Epithelial cell of proximal tubule (primary cell): ENCODE data around the gene UGT1A5. TPM values are rescaled to one million over a fixed set of nuclear protein-coding genes. Genes with fewer than 3 reads are reported as not detected.

Experiments used
- DNase-seq: peaks from one replicate; pipeline ENCODE4 v3.0.0-alpha.2; 2011; ENCODE audit warnings: low read depth
- H3K4me3 ChIP-seq: 2 replicates; pipeline ENCODE4 v1.5.1; 2011; ENCODE audit warnings: low read depth, mild to moderate bottlenecking, low read length
- total RNA-seq: library from RNA; depleted of rRNA; stranded (reverse); fragments of >200 nt; gene quantifications from 2 replicates; pipeline ENCODE4 v1.2.3, GENCODE V29; 2015
- TF ChIP-seq, protein P1 (sequence below): conservative IDR thresholded peaks from 2 replicates; pipeline ENCODE4 v1.5.1; 2012; ENCODE audit warnings: low read depth, mild to moderate bottlenecking, low read length

UGT1A5 gene
- total RNA-seq, 1 donor from 2014 or later, result not detected

DNA sequence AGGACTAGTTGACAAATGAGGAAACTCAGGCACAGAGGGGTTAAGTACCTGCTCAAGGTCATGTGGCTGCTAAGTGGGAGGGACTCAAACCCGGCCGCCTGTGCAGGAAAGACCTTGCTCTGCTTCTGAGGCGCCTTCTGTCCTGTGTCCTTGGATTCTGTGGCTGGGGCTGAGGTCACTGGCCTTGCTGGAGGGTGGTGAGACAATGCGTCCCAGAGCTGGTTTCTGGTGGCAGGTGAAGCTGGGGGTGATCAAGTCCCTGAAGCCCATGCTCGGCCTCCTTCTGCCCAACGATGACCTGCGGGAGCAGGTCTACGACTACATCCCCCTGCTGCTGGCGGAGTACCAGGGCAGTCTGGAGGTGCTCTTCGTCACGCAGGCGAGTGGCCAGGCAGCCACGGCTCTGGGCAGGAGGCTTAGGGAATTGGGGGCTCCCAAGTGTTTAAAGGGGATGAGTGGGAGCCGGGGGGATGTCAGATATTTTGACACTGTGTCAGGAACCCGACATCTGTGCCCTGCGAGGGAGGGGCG, 81.5 kb downstream of the UGT1A5 start:
- TF ChIP-seq, protein P1, sequence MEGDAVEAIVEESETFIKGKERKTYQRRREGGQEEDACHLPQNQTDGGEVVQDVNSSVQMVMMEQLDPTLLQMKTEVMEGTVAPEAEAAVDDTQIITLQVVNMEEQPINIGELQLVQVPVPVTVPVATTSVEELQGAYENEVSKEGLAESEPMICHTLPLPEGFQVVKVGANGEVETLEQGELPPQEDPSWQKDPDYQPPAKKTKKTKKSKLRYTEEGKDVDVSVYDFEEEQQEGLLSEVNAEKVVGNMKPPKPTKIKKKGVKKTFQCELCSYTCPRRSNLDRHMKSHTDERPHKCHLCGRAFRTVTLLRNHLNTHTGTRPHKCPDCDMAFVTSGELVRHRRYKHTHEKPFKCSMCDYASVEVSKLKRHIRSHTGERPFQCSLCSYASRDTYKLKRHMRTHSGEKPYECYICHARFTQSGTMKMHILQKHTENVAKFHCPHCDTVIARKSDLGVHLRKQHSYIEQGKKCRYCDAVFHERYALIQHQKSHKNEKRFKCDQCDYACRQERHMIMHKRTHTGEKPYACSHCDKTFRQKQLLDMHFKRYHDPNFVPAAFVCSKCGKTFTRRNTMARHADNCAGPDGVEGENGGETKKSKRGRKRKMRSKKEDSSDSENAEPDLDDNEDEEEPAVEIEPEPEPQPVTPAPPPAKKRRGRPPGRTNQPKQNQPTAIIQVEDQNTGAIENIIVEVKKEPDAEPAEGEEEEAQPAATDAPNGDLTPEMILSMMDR, result no peak
- H3K4me3 ChIP-seq, result no peak overlapping the region
- DNase-seq, result no peak

DNA sequence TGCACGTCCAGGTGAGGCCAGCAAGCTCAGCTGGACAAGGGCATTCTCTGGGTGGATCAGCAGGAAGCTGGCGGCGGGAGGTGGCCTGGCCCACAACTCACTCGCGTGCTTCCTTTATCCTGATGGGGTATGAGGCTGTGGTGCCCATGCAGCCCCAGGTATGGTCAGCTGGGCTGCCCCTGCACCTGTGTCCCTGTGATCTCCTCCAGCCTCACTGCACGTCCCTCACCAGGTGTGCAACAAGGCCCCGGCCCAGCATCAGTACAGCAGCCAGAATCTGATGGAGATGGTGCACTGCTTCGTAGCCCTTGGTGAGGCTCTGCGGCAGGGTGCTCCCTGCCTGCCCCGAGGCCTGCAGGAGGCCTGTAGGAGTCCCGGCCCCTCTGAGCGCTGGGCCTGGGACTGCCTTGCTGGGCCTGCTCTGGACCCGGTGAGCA, 83.0 kb downstream of the UGT1A5 start:
- DNase-seq, result no peak
- TF ChIP-seq, protein P1, result no peak
- no peak overlapping the region for H3K4me3 ChIP-seq

DNA sequence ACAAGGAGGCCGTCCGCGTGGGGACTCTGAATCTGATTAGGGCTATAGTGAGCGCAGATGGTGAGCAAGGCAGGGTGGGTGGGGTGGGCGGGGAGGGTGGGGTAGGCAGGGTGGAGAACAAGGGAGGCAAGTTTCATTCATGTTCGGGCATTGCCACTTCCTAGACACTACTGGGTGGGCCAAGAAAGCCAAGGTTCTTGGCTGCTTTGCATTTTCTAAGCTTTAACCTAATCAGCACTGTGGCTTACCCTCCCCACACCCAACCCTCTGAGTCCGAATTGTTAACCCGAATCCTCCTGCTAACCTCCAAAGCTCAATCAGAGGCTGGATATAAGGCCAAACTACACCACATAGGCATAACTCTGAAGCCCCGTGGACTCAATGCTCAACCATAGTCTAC, 83.5 kb downstream of the UGT1A5 start:
- DNase-seq, result no peak
- TF ChIP-seq, protein P1, result no peak

DNA sequence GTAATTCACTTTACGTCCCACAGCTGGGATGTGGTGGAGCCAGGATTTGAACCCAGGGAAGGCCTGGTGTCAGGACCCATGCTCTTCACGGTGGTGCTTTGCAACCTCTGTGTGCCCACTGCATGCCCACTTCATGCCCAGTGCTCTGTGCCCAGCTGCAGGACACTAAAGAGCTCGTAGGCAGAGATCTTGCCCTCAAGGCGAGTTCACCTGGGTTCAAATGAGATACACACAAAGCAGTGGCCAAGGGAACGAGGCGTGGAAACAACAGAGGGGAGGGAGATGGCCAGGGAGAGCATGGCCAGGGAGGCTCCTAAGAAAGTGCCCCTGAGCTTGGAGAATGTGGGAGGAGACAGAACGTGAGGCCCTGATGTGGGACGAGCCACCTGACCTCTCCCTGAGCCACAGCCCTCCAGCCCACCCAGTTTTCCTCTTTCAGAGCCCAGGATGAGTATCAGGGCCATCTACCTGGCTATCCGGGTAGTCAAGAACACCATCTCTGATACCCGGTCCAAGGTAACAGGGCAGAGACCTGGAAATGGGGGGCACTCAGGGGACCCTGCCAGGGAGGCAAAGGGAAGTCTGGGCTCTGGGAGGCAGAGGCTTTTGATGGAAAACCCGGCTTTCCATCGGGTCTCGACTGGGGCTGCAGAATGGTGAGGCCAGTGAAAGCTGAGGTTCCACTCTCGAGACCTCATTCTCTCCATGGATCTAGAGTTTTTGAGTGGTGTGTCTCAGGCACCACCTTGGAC, 85.8 kb downstream of the UGT1A5 start:
- TF ChIP-seq, protein P1, result no peak
- no peak overlapping the region for H3K4me3 ChIP-seq
- no peak for DNase-seq

More for the DNA sequence above, 83.5 kb downstream of the UGT1A5 start:
- H3K4me3 ChIP-seq, result no peak overlapping the region

DNA sequence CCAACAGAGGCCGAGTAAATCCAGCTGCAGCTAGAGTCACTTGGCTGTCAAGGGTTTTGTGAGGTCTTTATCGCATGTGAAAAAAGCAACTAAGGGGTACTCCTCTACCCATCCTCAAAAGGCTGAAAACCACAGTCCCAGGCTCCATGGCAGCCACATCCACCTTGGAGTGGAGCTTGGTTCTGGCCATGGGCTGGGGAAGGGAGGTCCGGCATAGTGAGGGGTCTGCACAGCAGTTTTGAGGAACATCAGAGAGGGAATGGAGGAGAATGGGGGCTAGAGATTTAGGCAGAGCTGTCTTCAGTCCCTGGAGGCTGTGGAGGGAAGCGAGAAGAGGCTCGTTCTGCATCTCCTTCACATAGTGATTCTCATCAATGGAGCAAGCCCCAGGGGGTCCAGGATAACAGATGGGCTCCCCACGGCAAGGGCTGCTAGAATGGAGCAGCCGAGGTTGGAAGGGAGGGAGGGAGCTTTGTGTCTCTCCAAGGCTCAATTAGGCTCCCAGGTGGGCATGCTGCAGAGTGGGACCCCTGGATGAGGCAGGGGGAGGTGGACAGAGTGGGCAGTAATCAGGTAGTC, 86.5 kb downstream of the UGT1A5 start:
- TF ChIP-seq, protein P1, result no peak
- DNase-seq, result no peak
- no peak overlapping the region for H3K4me3 ChIP-seq

DNA sequence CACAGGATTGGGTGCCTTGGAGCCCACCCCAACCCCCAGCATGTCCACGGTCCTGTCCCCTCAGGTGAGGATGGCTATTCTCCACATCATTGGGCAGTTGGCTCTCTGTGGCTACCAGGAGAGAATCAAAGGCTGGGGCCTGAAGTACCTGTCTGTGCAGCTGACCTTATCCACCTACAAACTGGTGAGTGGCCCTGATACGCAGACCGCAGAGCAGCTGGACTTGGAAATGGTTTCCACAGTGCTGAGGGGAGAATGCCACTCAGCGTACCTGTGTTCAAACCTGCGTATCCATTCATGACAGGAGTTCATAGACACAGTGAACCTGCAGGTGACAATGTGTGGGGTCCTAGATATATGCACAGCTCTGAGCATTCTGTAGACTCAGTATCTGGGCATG, 87.0 kb downstream of the UGT1A5 start:
- DNase-seq, result no peak
- TF ChIP-seq, protein P1, result no peak
- H3K4me3 ChIP-seq, result no peak overlapping the region
